Measurements from ENCODE around the gene LYZL6. TPM values are rescaled to one million over a fixed set of nuclear protein-coding genes. Genes with fewer than 3 reads are reported as not detected.
A peak's percentile ranks its signal among the peaks of the same experiment; 100 is the strongest.

Gene LYZL6
- total RNA-seq, 1 donor from 2014 or later = not detected

- Mint-ChIP-seq H3K4me1 (ENCODE audit: unreplicated experiment) (peaks cover 13% of the 10 kb centered on the region), H3K4me3 (peak overlapping the region; percentile 27), H3K27ac (peak overlapping the region; percentile 72), H3K9me3 (no peaks in the 10 kb centered on the region), H3K36me3 (no peaks in the 10 kb centered on the region), H3K27me3 (no peaks in the 10 kb centered on the region)
- no peak for DNase-seq (ENCODE audit: extremely low spot score, unreplicated experiment)
- TF ChIP-seq CTCF (conservative IDR thresholded peaks at IDR 0.05) = no peak
Observed at GRCh38 chr17:35973333-35974260, 30.1 kb upstream of the LYZL6 start.

GRCh38 chr17:35972945-35973332 lies 29.4 kb upstream of the LYZL6 start:
- H3K27ac Mint-ChIP-seq = peak overlapping the region; percentile 60
- no peak for DNase-seq (ENCODE audit: extremely low spot score, unreplicated experiment)
- H3K9me3 Mint-ChIP-seq = no peaks in the 10 kb centered on the region
- H3K36me3 Mint-ChIP-seq = no peaks in the 10 kb centered on the region
- peaks cover 13% of the 10 kb centered on the region for H3K4me1 Mint-ChIP-seq (ENCODE audit: unreplicated experiment)
- H3K4me3 Mint-ChIP-seq = no peak overlapping the region
- H3K27me3 Mint-ChIP-seq = no peaks in the 10 kb centered on the region
- no peak for TF ChIP-seq CTCF (conservative IDR thresholded peaks at IDR 0.05)

GRCh38 chr17:35972535-35972934 lies 29.0 kb upstream of the LYZL6 start:
- Mint-ChIP-seq H3K27me3 (no peaks in the 10 kb centered on the region), H3K4me3 (no peak overlapping the region), H3K4me1 (ENCODE audit: unreplicated experiment) (peaks cover 13% of the 10 kb centered on the region), H3K27ac (peak overlapping the region; percentile 60), H3K36me3 (no peaks in the 10 kb centered on the region), H3K9me3 (no peaks in the 10 kb centered on the region)
- no peak for DNase-seq (ENCODE audit: extremely low spot score, unreplicated experiment)
- no peak for TF ChIP-seq CTCF (conservative IDR thresholded peaks at IDR 0.05)

- H3K4me3 Mint-ChIP-seq = no peak overlapping the region
- no peaks in the 10 kb centered on the region for H3K36me3 Mint-ChIP-seq
- no peaks in the 10 kb centered on the region for H3K27me3 Mint-ChIP-seq
- peaks cover 13% of the 10 kb centered on the region for H3K4me1 Mint-ChIP-seq (ENCODE audit: unreplicated experiment)
- no peak for TF ChIP-seq CTCF (conservative IDR thresholded peaks at IDR 0.05)
- no peak for DNase-seq (ENCODE audit: extremely low spot score, unreplicated experiment)
- no peaks in the 10 kb centered on the region for H3K9me3 Mint-ChIP-seq
- no peak overlapping the region for H3K27ac Mint-ChIP-seq
Observed at GRCh38 chr17:35972066-35972465, 28.6 kb upstream of the LYZL6 start.

GRCh38 chr17:35969558-35970380 lies 26.3 kb upstream of the LYZL6 start:
- Mint-ChIP-seq H3K4me1 (ENCODE audit: unreplicated experiment) (peaks cover 13% of the 10 kb centered on the region), H3K4me3 (no peak overlapping the region), H3K27me3 (no peaks in the 10 kb centered on the region), H3K9me3 (no peaks in the 10 kb centered on the region), H3K36me3 (no peaks in the 10 kb centered on the region), H3K27ac (peak overlapping the region; percentile 42)
- DNase-seq (ENCODE audit: extremely low spot score, unreplicated experiment) = peak; percentile 79
- peak; percentile 92 for TF ChIP-seq CTCF (conservative IDR thresholded peaks at IDR 0.05)
